DMS 273 (cell line): ENCODE results near the gene SEC61G.

ENCODE experiments used
- DNase-seq: peaks from one replicate; lab custom pipeline; 2025; ENCODE audit not compliant: unreplicated experiment; lab: John Stamatoyannopoulos, UW

The SEC61G gene

DNA sequence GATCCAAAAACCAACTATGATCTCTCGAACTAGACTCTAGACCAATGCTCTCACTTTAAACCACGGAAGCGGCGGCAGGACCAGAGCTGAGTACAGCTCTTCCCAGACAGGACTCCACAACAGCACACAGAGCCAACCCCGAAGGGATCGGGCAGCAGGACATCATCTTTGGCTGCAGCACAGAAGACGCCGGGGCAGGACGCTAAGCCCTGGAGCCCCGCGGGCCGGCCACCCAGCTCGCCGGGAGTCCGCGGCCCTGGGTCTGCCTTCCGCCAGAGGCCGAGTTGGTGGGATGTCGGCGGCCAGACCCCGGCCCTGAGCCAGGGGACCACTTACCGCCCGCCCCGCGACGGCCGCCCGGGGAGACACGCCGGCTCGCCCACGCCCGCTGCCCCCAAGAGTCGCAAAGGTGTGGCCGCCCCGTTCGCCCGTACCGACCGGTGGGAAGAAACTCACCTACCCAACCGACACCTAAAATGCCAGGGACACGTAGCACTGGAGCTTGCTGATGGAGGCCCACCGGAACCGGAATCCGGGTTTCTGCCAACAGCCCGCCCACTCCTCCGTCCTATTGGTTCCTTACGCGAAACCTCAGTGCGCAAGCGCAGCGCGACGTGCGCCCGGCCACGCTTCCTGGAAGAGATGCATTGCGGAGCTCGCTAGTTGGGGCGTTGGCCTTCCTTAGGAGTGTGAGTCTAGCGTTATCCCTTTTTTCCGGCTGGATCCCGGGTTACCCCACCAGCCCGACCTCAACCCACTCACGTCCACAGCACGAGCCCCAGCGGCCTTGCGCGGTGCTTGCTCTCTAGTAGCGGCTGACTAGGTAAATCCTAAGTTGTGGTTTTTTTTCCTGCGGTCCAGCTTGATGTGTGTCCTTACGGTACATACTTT lies at the start of gene SEC61G:
Gene SEC61G (minus strand): TSS at position 510 of the 891 bp plus-strand sequence. CDS start 1,623 bp downstream, outside the sequence.
- peak; percentile 99 for DNase-seq

DNA sequence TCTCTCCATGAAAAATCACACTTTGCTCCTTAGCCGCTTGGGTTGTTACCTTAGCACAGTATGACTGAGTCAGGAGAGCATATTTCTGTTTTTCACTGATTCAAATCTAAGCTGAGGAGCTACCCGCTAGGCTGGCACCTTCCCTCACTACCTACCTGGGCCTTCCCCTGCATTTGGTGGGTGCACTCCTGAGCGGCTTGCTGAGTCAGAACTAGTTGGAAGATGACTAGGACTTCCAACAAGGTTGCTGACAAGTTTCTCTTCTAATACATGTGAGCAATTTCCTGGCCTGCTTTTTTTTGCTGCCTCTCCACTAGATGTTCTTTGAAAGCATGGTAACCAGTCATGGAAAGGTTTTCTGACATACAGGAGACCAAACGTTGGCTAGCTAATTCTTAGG lies 43.8 kb upstream of the SEC61G start:
- DNase-seq: no peak

DNA sequence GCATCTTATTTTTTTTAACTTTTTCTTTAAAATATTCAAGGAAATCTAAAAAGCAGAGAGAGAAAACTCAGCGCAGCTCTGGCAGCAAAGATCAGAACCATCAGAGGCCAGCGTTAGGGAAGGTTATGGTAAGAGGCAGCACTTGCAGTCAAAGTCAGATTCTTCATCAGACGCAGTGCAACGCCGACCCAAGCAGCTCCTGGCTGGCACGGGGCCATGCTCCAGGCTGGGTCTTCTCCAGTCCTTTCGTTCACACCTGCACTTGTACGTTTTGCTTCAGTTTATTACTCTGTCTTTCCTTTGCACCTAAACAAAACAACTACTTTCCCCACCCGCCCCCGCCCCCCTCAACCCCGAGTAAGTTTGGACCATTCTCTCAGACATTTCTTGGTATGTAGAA lies 43.1 kb upstream of the SEC61G start:
- DNase-seq: peak; percentile 5

DNA sequence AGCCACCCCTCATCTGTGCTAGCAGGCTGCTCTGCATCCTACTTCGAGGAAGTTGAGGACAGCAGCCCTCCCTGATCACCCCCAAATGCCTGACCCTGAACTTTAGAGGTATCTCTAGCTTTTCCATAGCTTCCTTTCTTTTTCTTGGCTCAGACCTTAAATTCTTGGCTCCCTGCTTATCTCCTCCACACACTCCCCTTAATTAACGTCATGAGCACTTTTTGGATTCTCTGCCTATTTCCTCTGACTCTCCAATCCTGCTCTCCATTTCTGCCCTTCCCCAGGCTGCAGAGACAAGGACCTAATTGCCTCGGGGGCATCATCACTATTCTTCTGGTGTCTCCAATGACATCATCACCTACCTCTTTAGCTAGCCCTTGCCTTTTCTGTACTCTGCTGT lies 40.8 kb upstream of the SEC61G start:
- DNase-seq: no peak

DNA sequence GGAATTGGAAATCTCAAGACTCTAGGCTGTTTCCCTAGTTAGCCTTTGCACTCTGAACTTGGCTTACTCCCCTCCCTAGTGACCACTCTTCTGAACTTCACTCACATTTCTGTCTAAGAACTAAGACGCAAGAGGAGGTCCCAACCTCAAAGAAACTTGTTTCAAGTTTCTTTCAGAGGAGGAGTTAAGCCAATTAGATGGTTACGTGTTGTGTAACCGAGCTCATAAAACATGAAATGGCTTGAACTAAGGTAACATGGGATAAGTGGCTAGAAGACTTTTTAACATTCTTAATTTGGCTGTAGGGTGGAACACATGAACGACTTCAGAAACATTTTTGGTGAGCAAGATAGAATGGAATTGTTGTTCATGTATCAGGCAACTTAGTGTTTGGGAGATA lies 39.5 kb upstream of the SEC61G start:
- DNase-seq: no peak

DNA sequence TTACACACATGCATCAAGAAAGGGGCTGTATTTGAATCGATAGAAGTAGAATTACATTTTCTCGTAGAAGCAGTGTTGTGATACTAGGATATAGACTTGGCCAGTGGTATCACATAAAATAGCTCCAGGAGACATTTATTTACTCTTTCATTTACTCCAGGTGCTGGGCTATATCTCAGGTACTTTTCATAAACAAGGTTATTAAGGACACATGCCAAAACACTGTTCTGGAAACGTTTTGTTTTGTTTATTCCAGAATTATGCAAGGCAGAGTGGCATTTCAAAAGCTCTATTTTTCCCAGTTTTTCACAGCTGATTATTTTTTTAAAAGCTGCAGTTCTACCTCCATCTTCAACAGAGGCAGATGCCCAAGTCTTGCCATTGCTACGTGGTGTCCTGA lies 37.8 kb upstream of the SEC61G start:
- no peak for DNase-seq

DNA sequence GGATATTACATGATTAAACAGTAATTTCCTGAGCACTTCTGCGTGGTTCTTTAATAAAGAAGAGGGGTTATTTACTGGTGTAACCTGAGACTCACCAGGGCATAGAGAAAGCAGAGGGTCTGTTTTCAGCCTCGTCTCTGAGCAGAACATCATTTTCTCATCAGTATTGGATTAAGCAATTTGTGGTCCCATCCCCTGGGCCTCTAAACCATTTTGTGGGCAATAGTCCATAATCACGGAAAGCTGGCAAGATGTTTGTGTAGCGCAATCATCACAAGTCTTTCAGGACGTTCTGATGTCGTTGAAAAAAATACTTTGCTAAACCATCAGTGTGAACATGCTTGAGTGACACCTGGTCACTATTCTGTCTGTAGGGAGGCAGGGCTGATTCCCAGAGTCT lies 37.1 kb upstream of the SEC61G start:
- no peak for DNase-seq

DNA sequence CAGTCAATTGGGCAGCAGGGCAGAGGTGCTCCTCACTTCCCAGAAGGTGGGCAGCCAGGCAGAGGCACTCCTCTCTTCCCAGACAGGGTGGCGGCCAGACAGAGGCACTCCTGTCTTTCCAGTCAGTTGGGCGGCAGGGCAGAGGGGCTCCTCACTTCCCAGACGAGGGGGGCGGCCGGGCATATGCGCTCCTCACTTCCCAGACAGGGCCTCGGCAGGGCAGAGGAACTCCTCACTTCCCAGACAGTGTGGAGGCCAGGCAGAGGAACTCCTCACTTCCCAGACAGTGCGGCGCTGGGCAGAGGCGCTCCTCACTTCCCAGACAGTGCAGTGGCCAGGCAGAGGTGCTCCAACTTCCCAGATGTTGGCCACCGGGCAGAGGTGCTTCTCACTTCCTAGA lies 33.4 kb upstream of the SEC61G start:
- DNase-seq: no peak

DNA sequence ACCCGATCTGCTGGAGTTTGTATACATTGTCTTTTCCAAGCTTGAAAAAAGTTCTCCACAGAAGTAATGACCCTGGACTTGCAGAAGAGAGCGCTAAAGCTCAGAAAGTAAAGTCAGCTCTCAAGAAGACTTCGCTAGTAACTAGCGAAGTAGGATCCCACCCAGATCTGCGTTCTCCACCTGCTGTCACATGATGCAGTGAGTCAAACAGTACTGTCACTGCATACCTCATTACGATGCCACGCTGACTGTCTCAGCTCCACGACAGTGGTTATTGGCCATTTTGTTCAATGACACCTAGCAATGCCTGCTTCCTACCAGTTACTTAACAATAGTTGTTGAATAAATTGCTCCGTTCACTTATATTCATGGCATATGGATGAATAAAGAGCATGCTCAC lies 29.7 kb upstream of the SEC61G start:
- peak; percentile 79 for DNase-seq

DNA sequence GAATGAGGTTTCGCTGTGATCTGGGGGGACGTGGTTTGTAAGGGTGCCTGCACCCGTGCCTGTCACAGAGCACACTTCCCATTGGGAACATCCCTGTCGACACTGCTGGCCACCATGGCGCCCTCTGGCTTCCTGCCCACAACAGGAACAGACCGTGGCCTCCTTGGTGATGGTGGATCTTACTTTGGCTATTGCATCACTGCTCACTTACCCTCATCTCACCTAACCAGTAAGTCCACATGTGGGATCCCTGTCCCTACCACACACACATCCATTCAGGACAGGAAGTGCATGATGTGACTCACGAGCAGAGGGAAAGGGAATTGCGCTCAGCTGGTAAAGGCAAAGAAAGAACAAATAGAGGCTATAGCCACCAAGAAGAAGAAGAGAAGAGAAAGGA lies 26.2 kb upstream of the SEC61G start:
- no peak for DNase-seq

DNA sequence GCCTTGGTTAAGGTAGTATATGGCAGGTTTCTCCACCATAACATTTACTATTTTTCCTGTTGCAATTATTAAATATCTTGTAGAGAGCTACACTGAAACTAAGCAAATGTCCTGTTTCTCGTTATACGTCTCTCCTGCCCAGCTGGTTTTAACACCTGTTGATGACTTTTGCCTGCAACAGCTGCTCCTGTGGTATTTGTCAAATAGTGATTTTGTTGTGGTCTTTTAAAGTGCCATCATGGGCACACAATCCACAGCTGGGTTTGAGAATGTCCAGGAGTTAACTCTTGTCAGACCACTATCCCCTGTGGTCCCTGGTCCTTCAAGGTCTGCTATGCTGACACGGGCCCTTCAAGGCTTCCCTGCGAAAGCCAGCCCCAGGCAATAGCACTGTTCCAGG lies 24.9 kb upstream of the SEC61G start:
- no peak for DNase-seq

DNA sequence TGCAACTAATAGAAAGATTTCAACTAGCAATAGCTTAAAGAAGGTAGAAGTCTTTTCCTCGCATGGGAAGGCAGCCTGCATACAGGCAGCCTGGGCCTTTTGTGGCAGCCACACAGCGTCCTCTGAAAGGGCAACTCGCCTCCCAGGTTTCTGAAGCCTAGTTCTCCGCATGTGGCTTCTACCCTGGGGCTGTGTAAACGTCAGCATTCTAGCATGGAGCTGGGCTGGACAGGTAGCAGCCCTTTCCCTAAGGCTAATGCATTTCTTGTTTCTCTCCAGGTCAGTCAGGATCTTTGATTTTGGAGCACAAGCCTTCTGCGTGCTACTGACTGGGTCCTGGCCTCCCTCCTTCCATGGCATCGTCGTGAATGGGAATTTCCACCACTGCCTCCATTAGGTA lies 23.8 kb upstream of the SEC61G start:
- DNase-seq: no peak

DNA sequence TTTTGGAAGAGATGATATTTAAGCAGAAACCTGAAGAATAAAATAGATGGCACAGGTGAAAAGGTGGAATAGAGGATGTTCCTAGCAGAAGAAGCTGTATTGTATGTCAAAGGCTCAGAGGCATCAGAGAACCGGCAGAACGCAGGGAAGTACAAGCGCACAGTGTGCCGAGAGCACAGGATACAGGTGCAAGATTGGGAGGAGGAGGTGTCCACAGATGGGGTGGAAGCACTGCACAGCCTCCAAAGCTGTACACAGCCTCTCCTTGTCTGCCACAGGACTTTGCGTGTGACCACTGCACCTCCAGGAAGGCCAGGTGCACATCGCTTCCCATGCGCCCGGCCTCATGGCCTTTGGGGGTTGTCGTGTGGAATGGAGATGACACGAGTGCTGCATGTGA lies 23.3 kb upstream of the SEC61G start:
- no peak for DNase-seq

DNA sequence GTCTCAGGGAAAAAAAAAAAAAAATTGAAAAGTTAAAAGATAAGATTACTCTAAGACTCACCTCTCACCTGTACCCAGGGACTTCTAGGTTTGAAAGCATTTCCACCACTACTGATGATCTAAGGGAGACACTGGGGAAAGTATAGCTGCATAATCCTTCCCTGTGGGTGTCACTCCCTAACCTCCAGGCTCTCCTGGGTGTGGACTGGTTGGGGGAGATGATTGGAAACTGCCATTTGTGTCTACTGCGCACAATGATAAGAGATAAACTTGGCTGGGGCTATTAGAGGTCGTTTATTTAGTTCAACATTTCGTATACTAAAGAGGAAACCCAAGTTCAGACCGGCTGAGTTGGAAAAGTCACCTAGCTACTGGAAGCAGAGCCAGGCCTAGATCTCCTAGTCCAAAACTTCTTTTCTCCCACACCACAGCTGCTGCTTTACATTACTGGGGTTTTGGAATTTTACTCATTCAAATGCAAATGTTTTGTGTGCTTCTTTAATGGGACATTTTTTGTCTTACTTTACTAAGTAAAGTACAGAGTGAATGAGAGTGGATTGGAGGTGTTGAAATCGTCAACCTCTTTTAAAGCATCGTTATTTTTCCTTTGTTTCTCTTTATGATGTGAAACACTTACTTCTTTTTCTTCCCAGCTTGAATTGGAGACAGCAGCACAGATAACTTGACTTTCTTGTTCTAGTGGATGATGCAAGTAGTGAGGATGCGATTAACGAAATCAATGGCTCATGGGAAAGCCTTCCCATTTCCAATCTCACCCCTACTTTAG lies 22.3 kb upstream of the SEC61G start:
- no peak for DNase-seq

DNA sequence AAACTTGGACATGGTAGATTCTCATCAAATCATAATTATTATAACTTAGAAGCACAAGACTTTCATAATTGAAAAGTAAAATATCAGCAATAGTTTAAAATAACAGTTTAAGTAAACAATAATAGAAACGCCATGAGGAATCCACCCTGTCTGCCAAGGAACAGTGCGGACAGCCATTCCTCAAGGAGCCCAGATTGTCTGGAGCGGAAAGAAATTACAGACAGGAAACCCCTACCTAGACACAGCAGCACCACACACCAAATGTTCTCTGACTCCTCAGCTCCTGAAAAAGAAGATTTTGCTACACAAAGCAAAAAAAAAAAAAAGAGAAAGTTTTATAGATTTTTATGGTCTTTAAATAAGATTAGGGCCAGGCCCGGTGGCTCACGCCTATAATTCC lies 21.5 kb upstream of the SEC61G start:
- no peak for DNase-seq

DNA sequence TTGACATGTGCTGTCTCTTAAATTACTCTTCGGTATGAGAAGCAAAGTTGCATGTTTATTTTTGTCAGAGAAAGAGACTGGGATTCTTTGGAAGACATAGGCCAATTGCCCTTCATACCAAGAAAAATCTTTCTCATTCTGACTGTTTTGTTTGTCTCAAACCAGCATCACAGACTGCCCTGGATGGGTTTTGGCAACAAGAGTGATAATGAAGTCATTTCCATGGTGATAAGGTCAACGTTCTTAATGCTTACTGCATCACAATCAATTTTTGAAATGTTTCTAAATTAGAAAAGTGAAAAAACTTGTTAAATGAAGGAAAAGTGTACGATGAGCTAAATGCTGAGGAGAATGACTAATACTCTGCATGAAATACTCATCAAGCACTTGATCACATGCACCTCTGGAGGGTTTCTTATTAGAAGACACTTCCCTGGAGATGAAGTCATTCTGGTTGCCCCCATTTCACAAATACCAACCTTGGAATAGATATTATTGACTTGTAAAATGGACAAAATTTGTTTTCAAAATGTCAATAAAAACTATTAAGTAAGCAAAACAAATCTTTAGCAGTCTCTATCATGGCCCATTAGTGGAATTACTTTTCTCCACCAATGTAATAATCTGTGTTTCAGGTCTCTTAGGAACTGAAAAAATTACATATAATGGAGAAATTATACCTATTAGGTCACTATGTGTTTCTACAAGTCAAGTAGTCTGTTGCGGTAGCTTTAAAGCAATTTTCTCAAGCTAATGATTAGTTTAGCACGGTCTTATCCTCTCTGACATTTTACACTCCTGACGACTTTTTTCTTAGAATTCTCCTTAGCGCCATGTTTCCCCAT lies 19.9 kb upstream of the SEC61G start:
- no peak for DNase-seq

DNA sequence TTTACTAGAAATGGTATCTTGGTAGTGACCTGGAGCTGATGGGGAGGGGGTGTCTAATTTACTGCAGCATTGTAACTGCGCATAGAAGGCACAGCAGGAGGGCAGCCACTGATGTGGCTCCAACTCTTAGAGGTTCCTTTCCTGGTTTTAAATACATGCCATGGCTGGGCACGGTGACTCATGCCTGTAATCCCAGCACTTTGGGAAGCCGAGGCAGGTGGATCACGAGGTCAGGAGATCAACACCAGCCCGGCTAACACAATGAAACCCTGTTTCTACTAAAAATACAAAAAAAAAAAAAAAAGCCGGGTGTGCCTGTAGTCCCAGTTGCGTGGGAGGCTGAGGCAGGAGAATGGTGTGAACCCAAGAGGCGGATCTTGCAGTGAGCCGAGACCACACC lies 19.2 kb upstream of the SEC61G start:
- DNase-seq: no peak

DNA sequence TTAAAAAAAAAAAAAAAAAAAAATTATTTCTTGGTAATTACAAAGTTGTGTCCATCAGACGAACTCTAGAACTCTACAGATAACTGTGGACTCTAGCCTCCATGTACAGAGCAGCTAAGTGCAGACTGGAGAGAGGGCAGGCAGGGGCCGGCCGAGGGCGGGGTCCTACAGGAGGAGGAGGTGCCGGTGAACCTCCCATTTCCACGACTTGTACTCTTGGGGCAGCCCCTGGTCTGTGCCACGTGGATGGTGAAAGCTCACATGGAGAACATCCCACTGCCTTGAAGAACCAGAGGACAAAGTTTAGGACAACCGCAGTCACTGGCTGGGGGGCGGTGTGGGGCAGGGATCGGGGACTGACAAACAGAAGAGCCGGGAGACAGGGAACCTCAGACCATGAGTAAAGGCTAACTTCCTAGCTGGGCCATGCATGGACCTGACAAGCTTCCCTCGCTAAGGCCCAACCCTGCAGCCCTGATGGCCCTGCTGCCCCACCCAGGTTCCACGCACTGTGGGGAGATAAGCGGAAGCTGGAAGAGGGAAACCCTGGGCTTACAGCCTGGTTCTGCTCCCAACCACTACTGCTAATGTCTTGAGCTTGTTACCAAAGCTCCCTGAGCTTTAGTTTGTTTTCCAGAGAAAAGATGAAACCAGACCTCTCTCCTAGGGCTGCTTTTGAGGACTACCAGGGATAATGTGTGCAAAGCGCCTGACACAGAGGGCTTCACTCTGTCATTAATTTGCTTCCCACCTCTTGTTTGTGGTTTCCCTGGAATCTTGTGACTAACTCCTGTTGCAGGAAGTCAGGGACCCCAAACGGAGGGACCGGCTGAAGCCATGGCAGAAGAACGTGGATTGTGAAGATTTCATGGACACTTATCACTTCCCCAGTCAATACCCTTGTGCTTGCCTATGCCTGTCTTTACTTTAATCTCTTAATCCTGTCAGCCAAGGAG lies 16.1 kb upstream of the SEC61G start:
- no peak for DNase-seq

DNA sequence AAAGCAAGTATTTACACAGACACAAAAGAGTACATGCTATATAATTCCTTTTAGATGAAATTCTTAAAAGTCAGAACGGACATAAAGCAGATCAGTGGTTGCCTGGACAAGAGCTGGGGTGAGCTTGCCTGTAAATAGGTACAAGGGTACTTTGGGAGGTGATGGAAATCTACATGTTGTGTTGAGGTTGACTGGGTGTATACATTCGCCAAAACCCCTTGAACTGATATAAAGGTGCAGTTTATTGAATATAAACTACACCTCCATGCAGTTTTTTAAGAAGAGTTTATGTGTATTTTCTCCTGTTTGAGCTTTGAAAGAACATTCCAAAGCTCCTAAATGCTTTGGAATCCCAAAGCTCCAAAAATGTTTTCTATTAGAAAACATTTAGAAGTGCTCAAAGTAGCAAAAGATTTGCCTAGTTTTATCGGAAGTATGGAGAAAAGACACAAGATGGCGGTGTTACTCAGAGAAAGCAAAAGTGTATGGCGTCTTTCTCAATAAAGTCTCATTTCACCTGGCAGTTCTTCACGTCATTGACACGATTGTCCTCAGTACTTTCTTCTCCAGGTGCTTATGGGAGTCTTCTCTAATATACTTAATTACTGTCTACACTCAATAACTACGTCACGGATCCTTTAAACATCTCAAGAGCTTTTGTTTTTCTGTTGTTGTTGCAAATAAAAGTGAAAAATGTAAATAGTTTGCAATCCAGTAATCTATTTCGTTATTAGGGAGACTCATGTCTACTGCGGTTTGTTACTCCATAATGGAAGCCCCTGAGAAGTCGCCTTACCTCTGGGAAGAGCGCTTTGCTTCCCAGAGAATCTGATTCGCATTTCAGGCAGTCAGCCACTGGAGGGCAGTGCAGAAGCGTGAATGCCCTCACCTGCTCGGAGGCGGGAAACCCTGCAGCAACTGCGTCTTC lies 14.7 kb upstream of the SEC61G start:
- peak; percentile 95 for DNase-seq
